Stimulated activated CD4-positive, alpha-beta T cell treated with anti-CD3 and anti-CD28 coated beads, Interleukin-15, amount 100 ng/mL, for 1 hour (primary cell): ENCODE data around the gene HEBP2.
"Not testable (repeated sequence)": the region's sequence is repeated elsewhere in the genome, so short reads cannot be mapped to it uniquely, and the experiment has no call there.

Experiments used
- DNase-seq, 2 donors: peaks; one replicate each; pipeline ENCODE4 v3.0.0-alpha.2; 2020; ENCODE audit warnings: low read depth in 1 of 2, low spot score in 1 of 2

Gene HEBP2

DNA sequence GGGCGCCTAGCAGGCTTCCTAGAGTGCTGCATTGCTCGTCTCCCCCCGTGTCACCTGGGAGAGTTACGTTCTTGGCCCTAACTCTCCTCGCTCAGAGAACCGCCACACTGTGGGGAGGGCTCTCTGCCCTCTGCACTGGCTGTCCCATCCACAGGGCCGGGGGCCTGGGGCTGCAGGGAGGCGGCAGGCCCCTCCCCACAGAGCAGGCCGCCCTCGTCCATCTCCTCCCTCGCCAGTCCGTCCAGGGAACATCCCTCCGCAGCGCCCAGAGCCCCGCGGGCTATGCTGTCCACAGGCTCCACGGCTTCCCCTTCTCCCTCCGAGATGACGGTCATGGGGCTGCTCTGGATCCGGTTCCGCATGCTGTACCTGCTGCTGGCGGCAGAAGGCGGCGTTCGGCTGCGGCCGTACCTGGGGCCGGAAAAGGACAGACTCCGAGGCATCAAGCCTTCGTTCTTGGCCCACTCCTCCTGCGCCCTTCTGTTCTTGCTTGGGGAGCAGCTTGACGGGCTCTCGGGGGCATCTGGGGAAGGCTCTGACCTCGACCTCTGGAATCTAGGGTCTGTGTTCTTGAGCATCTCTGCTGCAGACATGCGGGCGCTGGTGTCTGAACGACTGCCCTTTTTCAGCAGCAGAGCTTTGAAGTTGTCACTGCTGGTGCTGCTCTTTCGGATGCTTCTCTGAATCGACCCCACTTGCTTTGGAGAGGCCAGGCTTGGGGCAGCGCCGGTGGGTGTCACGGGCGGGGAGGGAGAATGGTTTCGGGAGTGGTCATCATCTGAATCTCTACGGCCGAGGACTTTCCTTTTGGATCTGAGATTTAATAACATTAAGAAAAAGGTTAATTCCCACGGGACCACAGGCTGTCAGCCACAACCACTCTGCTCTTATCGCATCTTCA lies 20.2 kb downstream of the HEBP2 start:
- no peak for DNase-seq

- DNase-seq, result not testable (repeated sequence)
These were observed 21.2 kb downstream of the HEBP2 start for GRCh38 chr6:138425256-138425655.

DNA sequence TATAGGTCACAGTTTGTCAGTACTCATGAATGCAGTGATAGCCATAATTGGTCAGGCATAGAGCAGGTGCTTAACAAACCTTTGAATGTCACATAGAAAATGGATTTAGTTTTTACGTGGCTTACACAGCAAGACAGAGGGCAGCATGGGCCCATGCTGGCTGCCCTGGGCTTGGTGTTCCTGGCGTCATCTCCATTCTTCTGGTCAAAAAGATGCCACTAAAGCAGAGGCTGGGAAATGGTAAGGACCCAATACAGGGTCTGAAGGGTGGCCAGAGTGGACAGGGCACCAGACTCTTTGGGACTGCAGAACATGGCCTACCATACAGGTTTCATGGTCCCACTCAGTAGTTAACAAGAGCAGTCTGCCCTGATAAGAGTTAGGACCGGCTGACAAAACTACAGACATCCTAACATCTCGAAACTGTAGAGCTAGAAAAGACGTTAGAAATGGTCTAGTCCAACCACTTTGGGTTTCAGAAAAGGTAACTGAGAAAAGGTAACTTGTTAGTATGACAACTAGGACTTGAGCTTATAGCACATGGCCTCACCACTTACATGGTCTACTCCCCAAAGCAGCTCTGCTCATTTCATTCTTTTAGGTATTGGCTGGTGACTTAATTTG lies 22.6 kb downstream of the HEBP2 start:
- no peak for DNase-seq

DNA sequence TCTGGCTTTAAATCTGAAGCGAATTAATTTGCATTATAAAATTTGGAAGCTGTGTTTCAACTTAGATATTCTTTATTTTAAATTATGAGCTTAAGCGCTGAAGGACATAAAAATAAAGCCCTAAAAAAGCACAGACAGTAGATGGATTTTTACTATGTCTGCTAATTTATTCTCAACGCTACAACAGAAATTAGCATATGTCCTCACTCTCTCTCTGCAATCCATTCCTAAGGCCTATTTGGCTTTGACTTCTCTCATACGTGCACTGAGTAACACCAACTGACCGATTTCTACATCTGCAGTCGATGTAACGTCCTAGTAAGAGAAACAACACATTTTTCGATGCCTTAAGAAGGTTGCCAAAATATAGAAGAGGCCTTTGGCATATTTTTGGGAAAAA lies 23.7 kb downstream of the HEBP2 start:
- DNase-seq, result no peak

DNA sequence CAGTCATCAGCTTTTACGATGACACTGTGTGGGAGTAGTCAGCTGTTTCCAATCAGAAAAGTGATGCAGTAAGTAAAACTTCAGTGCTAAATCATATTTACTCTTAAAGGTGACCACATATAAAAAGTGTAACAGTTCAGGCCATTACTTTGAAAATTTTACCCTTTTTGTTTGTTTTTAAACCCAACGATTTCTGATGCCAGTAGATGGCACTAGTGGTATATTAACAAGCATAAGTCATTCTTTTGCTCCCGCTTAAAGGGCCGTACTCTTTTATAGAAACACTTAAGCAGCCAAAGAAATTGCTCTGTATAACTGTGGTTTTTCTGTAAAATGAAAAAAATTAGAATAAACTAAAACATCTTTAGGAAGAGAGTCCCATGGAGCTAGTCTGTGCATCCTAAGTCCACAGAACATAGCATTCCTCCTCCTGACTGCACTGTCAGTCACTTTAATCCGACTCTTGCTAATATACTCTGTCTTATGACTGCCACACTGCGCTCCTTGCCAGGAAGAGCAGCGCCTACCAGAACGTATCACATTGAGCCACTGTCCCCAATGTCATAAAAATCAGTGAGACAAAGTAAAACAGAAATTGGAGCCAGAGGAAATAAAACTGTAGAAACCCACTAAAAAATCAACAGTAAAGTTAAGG lies 25.0 kb downstream of the HEBP2 start:
- DNase-seq, result no peak

GRCh38 chr6:138429761-138430160 lies 25.7 kb downstream of the HEBP2 start:
- DNase-seq, result no peak

DNA sequence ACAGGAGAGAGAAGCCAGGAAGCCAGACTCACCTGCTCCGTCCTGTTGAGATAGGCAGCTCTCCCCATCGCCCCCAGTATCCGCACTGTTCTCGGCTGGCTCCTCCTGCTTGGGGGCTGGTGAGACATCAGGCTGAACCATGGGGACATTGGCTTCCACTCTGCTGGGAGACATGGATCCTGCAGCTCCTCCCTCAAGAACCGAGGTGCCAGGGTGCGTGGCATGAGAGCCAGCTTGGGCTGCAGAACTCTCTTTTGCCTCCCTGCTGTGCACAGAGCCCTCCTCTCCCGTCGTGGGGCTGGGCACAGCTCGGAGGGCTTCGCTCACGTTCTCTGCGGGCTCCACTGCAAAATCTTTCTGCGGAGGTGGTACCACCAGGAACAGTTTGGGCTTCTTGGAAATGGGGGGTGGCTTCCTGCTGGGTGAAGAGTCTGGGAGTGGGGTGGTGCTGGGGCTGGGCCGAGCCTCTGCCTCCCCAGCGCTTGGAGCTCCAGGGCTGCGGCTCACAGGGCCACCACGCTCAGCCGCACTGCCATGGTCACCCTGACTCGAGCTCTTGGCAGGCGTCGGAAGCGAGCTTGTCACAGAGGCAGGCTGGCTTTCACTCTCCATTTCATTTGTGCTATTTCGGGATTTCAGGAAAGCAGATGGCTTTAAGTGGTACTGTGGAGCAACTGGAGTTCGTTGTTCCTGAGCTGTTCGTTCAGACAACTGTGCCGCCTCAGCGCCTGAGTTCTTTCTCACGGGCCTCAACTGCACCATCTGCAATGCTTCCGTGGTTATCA lies 26.5 kb downstream of the HEBP2 start:
- no peak for DNase-seq

GRCh38 chr6:138431256-138432062 lies 27.4 kb downstream of the HEBP2 start:
- DNase-seq, result no peak

DNA sequence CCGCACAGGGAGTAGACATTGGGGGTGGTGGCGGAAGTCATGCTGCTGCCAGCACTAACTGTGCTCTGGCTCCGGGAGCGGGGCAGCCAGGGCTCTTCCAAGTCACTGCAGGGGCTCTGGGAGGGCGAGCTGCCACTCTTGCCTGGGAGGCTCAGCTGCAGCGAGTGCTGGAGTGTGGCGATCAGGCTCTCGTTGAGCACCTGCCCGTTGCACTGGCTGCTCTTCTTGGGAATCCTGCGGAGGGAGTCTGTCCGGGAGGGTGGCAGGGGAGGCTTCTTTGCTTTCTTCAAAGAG lies 28.0 kb downstream of the HEBP2 start:
- no peak for DNase-seq

GRCh38 chr6:138434096-138434495 lies 30.1 kb downstream of the HEBP2 start:
- no peak for DNase-seq

DNA sequence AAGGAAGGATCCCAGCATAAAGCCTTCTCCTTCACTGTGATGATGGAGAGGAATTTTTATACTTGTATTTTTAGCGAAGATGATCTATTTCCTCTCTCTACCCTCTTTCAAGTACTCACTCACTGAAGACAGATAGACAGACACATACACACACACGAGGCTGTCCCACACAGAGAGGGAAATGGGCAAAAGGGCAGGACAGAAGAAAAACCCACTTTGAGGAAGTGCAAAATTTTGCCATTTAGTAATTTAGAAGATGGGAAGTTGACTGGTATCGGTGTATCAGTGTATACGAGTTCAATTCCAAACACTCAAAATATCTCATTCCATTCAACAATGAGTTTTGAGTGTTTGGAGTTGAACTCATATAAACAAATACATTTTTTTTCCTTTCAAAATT lies 30.9 kb downstream of the HEBP2 start:
- DNase-seq, result no peak

DNA sequence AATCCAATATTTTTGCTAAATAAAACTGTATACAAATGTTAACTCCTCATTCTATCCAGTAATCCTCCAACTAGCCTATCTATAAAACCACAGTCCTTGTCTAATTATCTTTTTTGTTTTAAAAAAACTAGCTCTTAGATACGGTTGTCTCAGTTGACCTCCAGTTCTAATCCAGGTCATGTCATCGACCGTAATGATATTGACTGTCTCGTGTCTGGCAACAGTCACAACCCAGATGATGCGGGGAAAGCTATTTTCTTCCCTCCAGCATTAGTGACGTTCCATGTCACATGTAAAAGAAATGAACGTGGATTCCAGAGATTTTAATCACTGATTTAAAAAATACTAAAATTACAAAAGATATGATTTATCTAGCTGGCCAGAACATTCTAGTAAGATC lies 35.5 kb downstream of the HEBP2 start:
- no peak for DNase-seq

- no peak for DNase-seq
These were observed 36.3 kb downstream of the HEBP2 start for GRCh38 chr6:138440296-138440695.

DNA sequence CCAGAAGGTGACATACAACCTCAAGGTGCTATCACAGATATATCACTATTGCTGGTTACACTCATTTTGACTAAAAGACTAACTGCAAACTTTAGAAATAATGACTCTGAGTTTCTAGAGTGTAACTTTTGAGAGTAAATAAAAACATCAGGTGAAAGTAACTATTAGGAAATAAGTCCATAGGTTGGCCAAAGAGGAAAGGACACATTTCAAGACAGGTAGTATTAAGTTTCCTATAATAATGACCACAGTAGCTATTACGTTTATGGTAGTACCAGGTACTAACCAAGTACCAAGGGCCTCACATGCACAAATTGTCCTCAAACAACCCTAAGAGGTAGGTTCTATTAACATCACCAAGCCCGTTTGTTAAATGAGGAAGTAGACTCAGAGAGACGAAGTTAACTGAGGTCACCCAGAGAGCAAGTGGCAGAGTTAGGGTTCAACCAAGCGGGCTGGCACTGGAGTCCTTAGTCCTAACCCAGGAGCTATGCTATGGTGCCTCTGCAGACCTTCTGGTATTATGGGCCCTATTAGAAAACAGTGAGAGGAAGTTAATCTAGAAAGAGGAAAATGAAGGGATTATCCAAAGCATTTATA lies 36.8 kb downstream of the HEBP2 start:
- DNase-seq, result no peak

- no peak for DNase-seq
These were observed 37.9 kb downstream of the HEBP2 start for GRCh38 chr6:138441965-138442364.

DNA sequence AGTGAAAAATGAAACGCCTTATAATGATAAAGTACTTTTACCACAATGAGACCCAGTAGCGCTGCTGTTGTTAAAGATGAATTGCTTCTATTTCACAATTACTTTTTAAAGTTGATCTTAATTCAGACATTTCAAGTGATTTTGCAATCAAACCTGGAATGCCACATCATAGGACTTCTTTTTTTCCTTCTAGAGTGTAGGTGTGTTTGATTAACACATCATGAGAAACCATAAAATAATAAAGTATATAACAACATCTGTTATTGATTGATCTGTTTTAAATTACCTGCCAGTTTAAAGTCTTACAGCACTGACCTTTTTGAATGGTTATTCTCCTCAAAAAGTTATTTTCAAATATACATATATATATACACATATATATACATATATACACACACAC lies 38.6 kb downstream of the HEBP2 start:
- DNase-seq, result no peak

- DNase-seq, result no peak
These were observed 40.0 kb downstream of the HEBP2 start for GRCh38 chr6:138443979-138444378.

- DNase-seq, result no peak
These were observed 42.8 kb downstream of the HEBP2 start for GRCh38 chr6:138446821-138447220.

DNA sequence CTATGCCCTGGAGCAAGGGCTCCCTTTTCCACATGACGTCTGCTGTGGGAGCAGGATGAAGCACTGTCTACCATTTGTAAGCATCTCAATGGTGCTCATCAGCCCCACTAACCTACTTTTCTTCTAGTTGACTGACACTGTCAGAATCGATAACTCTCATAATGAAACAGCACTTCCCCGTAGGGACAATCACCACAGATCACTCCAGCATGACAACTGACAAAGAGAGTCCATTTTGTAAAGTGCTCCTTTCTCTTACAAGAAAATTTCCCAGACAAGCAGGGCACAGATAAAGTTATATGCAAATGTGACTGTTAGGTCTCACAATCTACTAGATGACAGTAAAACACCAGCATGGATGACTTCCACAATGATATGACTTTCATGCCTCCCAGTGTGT lies 46.4 kb downstream of the HEBP2 start:
- no peak for DNase-seq

DNA sequence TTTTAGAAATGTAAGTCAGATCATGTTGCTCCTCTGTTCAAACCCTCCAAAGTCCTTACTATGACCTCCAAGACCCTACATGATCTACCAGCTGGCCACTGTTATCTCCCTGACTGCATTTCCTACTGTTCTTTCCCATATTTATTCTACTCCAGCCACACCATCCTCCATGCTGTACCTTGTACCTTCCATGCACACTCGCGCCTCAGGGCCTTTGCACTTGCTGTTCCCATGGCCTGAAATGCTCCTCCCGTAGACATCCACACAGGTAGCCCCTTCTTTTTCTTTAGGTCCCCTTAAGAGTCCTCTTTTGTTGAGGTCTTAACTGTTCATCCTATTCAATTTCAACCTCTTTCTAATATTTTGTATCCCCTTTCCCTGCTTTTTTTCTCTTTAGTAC lies 47.0 kb downstream of the HEBP2 start:
- DNase-seq, result no peak
